SJSA1 (cell line): Measurements from ENCODE around the gene DEK. TPM values are rescaled to one million over a fixed set of nuclear protein-coding genes. Genes with fewer than 3 reads are reported as not detected.

Experiments
- total RNA-seq: library from RNA; depleted of rRNA; stranded (reverse); fragments of >200 nt; shearing (Covaris generic); gene quantifications from 2 replicates; pipeline ENCODE4 v1.2.3, GENCODE V29; 2014; rRNA removed

The DEK gene
- total RNA-seq, 1 experiment from 2014 or later = 354 TPM

Other genes with a start within 250 kb of the DEK start
- 1.3 and 4.6 TPM in 2 replicates for gene NHLRC1, start 141.9 kb downstream of the DEK start, total RNA-seq
- 22.4 and 26.9 TPM in 2 replicates for gene TPMT, start 109.5 kb downstream of the DEK start, total RNA-seq
- gene KDM1B, start 109.1 kb downstream of the DEK start, total RNA-seq = 14.9 and 18.8 TPM in 2 replicates
- 5.1 and 8.1 TPM in 2 replicates for gene RNF144B, start 122.8 kb upstream of the DEK start, total RNA-seq